Keratinocyte (primary cell): ENCODE data around the gene ZNF493. TPM values are rescaled to one million over a fixed set of nuclear protein-coding genes. Genes with fewer than 3 reads are reported as not detected.

Experiments used
- DNase-seq: peaks from one replicate; pipeline ENCODE4 v3.0.0-alpha.2; 2011; ENCODE audit warnings: low read depth, missing footprints, low spot score
- FAIRE-seq: peaks from 2 replicates; lab custom pipeline; 2011; peaks lifted over from hg19 to GRCh38; lab: Jason Lieb, UNC
- H2AFZ ChIP-seq: 2 replicates; pipeline ENCODE4 v1.6.0; 2012; ENCODE audit warnings: low read length, control low read depth, inconsistent platforms; ENCODE audit not compliant: control insufficient read depth
- H3K27ac ChIP-seq: 2 replicates; pipeline ENCODE4 v1.5.1; 2011; ENCODE audit warnings: low read length; ENCODE audit not compliant: control insufficient read depth, insufficient read depth
- H3K27me3 ChIP-seq: 3 replicates; pipeline ENCODE4 v1.6.0; 2011; ENCODE audit warnings: low read length; ENCODE audit not compliant: control insufficient read depth, insufficient read depth; ENCODE audit errors: extremely low read depth
- H3K36me3 ChIP-seq, 2 experiments: 2 replicates in 1 of 2; 3 replicates in 1 of 2; pipeline ENCODE4 v1.5.1; 2011; ENCODE audit warnings: low read length in 2 of 2, mild to moderate bottlenecking in 1 of 2; ENCODE audit not compliant: control insufficient read depth in 2 of 2, insufficient read depth in 2 of 2; ENCODE audit errors: extremely low read depth in 1 of 2
- H3K4me1 ChIP-seq: 3 replicates; pipeline ENCODE4 v1.5.1; 2011; ENCODE audit warnings: low read length; ENCODE audit not compliant: control insufficient read depth, insufficient read depth; ENCODE audit errors: extremely low read depth
- H3K4me2 ChIP-seq: 3 replicates; pipeline ENCODE4 v1.6.0; 2011; ENCODE audit warnings: low read depth, low read length; ENCODE audit not compliant: control insufficient read depth, insufficient read depth; ENCODE audit errors: extremely low read depth
- H3K4me3 ChIP-seq, 3 experiments: fragments of 200-600 bp in 1 of 3; sonication (generic) in 1 of 3; 2 replicates in 2 of 3; 3 replicates in 1 of 3; pipeline ENCODE4 v1.5.1; 2011 to 2016; ENCODE audit warnings: low read length in 3 of 3, mild to moderate bottlenecking in 3 of 3, control low read depth in 2 of 3, inconsistent platforms in 1 of 3, low read depth in 1 of 3, mixed read lengths in 1 of 3, mixed run types in 1 of 3, moderate library complexity in 1 of 3; ENCODE audit not compliant: control insufficient read depth in 2 of 3, insufficient read depth in 2 of 3; ENCODE audit errors: extremely low read depth in 1 of 3
- H3K79me2 ChIP-seq: 2 replicates; pipeline ENCODE4 v1.6.0; 2012; ENCODE audit warnings: low read length; ENCODE audit not compliant: control insufficient read depth, insufficient read depth
- H3K9ac ChIP-seq: 3 replicates; pipeline ENCODE4 v1.6.0; 2011; ENCODE audit warnings: low read length; ENCODE audit not compliant: control insufficient read depth, insufficient read depth; ENCODE audit errors: extremely low read depth
- H3K9me1 ChIP-seq: 3 replicates; pipeline ENCODE4 v1.6.0; 2011; ENCODE audit warnings: low read length; ENCODE audit not compliant: control insufficient read depth, insufficient read depth; ENCODE audit errors: extremely low read depth
- H3K9me3 ChIP-seq: 2 replicates; pipeline ENCODE4 v1.5.1; 2012; ENCODE audit warnings: low read depth, low read length; ENCODE audit not compliant: control insufficient read depth
- H4K20me1 ChIP-seq: 3 replicates; pipeline ENCODE4 v1.6.0; 2011; ENCODE audit warnings: low read length; ENCODE audit not compliant: control insufficient read depth, insufficient read depth; ENCODE audit errors: extremely low read depth
- CTCF ChIP-seq, 3 experiments: IDR thresholded peaks in 1 of 3; conservative IDR thresholded peaks in 1 of 3; optimal IDR thresholded peaks in 1 of 3; 2 replicates in 2 of 3; 3 replicates in 1 of 3; pipeline versions ENCODE3 to v1.5.1; 2011; ENCODE audit warnings: low read length in 3 of 3, mild to moderate bottlenecking in 3 of 3, moderate library complexity in 2 of 3, control low read depth in 1 of 3, inconsistent platforms in 1 of 3; ENCODE audit not compliant: insufficient read depth in 2 of 3; ENCODE audit errors: extremely low read depth in 1 of 3
- EZH2 ChIP-seq: IDR thresholded peaks from one replicate; pipeline ENCODE4 v1.6.1; 2012; ENCODE audit warnings: inconsistent platforms, mild to moderate bottlenecking, low read length, moderate library complexity
- dilution Hi-C: fragments of 300-500 bp; cut with MboI; formaldehyde crosslinking; loops from one replicate; pipeline ENCODE4 v1.7.0; 2020; ENCODE audit warnings: low sequenced_read_pairs; ENCODE audit not compliant: extremely low pct_ligation_motif_present
- polyA plus RNA-seq, 5 experiments: library from polyadenylated mRNA; depleted of rRNA in 3 of 5; stranded (reverse) in 3 of 5; stranded (forward) in 1 of 5; unstranded in 1 of 5; fragments of >200 nt; gene quantifications; 1 replicate in 1 of 5; 2 replicates in 3 of 5; 3 replicates in 1 of 5; pipeline versions ENCODE4 v1.2.1 to v1.2.3, GENCODE V29; 2011 to 2012; ENCODE audit warnings: missing spikeins in 2 of 5, low read depth in 1 of 5, low replicate concordance in 1 of 5

Gene ZNF493
- polyA plus RNA-seq, 1 donor (not counting 4 experiments of a cell fraction or from before 2014, with no cell fraction given) = 3.8 TPM

- dilution Hi-C loops = no loop called here
- no peak overlapping the region for H3K27ac ChIP-seq
- H2AFZ ChIP-seq = no peak overlapping the region
- H3K4me2 ChIP-seq = no peak overlapping the region
- no peaks in the 10 kb centered on the region for H4K20me1 ChIP-seq
- H3K9ac ChIP-seq = no peak overlapping the region
- FAIRE-seq (no peak), DNase-seq (no peak)
- H3K36me3 ChIP-seq = no peaks in the 10 kb centered on the region
- no peaks in the 10 kb centered on the region for H3K4me1 ChIP-seq
- H3K79me2 ChIP-seq = no peaks in the 10 kb centered on the region
- TF ChIP-seq EZH2 (no peak), CTCF (optimal IDR thresholded peaks at IDR 0.05 in 1 of 3, IDR thresholded peaks at IDR 0.05 in 1 of 3, conservative IDR thresholded peaks at IDR 0.05 in 1 of 3; ENCODE audit: extremely low read depth in 1 of 3, insufficient read depth in 2 of 3, low read length in 3 of 3) (no peak)
- H3K9me1 ChIP-seq = no peaks in the 10 kb centered on the region
- H3K9me3 ChIP-seq = peaks cover 3% of the 10 kb centered on the region
- no peaks in the 10 kb centered on the region for H3K27me3 ChIP-seq
- H3K4me3 ChIP-seq = no peak overlapping the region
These were observed 35.7 kb downstream of the ZNF493 start for GRCh38 chr19:21432590-21432989.

- DNase-seq = no peak
- Histone ChIP-seq H4K20me1 (no peaks in the 10 kb centered on the region), H2AFZ (no peak overlapping the region), H3K27ac (no peak overlapping the region), H3K9ac (no peak overlapping the region), H3K9me3 (peaks cover 5% of the 10 kb centered on the region), H3K4me3 (no peak overlapping the region), H3K27me3 (no peaks in the 10 kb centered on the region), H3K4me2 (no peak overlapping the region), H3K9me1 (no peaks in the 10 kb centered on the region), H3K4me1 (no peaks in the 10 kb centered on the region), H3K79me2 (no peaks in the 10 kb centered on the region), H3K36me3 (no peaks in the 10 kb centered on the region)
- TF ChIP-seq EZH2 (no peak), CTCF (optimal IDR thresholded peaks at IDR 0.05 in 1 of 3, IDR thresholded peaks at IDR 0.05 in 1 of 3, conservative IDR thresholded peaks at IDR 0.05 in 1 of 3; ENCODE audit: extremely low read depth in 1 of 3, insufficient read depth in 2 of 3, low read length in 3 of 3) (no peak)
- dilution Hi-C loops = no loop called here
- FAIRE-seq = no peak
These were observed 37.6 kb downstream of the ZNF493 start for GRCh38 chr19:21434516-21434915.
